ENCODE results near the gene CFAP100.

CFAP100 gene

DNA sequence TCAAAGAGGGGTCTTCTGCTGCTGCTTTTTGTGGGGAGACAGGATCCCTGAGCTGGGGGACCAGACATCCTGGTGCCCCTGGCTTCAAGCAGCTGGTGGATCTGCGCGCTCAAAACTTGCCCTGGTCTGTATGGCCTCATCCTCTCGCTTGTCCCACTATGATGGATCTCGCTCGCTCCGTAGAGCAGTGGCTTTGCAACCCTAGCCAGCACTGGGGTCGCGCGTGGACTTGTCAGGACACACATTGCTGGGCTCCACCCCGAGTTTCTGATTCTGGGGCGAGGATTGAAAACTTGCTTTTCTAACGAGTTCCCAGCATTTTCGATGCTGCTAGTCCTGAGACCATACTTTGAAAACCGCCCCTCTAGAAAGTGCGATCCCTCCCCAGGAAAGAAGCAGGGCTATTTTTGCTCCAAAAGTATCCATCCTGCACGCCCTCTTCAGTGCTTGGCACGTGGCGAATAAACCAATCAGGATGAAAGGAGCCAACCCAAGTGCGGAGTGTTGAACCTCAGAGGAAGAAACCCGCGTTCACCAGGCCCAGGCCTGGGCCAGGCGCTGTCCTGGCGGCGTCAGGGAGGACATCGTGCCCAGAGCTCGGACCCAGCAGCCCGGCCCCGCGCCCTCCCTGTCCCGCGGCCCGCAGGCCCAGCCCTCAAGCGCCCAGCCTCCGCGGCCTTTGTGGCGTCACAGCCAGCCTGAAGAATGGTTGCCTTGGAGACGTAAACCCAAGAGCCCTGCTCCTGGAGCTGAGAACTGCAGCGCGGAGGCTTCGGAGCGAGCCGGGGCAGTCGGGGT is at the start of gene CFAP100:
CFAP100 (plus strand) TSS at position 731 of the 798 bp plus-strand sequence. CDS start 1,092 bp downstream, outside the sequence.
- no peak for DNase-seq

DNA sequence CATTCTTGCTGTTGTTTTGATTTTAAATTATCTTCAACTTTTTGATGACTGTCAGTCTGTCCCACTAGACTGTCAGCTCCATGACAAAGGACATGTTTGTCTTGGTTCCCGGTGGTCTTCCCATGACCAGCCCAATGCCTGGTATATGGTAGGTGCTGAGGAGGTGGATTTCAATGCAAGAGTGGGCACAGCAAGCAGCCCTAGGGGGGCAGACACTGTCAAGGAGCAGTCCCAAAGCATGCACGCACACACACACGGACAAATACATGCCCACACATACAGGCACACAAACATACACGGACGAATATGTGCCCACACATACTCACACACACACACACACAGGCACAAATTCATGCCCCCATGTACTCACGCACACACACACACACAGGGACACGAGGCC is 49.5 kb upstream of the CFAP100 start:
- no peak for DNase-seq

DNA sequence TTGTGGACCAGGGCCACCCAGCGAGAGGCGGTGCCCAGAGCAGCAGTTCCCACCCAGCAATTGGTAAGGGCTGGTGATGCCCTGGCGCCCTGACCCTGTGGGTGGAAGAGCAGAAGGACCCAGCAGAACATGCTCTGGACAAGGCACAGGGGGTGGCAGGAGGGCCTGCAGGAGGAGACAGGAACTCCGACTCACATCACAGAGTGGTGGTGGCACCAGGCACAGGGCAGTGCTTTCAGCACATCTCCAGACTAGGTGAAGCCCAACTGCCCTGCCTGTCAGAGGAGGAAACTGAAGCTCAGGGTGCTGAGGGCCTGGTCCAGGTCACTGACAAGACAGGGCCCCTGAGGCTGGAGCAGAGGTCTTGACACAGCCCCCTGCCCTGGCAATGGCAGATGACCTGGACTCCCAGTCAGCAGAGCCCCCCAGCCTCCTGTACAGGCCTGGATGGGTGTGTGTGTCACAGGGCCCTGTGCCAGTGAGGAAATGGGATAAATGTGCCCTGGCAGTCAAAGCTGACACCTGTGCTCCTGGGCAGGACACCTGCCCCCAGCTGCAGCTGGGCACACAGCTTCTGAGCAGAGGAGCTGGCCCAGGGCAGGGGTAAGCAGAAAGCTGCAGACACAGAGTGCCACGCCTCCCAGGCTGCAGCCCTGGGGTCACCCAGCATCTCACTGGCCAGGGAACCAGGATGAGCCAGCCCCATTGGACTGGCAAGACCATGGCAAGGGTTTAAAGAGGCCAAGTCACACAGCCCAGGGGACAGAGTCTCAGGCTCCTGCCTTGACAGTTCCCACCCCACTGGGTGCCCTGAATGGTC is 48.9 kb upstream of the CFAP100 start:
- no peak for DNase-seq

DNA sequence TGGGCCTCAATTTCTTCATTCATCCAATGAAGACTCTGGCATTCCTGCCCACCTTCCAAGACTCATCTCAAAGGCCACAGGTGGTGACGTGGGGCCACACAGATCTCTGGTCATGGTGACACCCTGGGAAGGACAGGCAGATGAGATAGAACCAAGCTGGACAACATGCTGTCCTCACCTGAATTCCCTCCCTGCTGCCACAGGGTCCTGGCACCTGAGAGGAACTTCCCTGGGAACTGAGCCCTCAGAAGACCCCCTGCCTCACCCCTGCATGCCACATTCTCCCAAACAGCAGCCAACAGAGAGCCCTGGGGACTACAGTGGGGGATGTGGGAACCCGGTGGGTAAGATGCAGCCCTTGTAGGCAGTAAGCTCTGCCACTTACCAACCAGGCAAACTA is 48.2 kb upstream of the CFAP100 start:
- no peak for DNase-seq

DNA sequence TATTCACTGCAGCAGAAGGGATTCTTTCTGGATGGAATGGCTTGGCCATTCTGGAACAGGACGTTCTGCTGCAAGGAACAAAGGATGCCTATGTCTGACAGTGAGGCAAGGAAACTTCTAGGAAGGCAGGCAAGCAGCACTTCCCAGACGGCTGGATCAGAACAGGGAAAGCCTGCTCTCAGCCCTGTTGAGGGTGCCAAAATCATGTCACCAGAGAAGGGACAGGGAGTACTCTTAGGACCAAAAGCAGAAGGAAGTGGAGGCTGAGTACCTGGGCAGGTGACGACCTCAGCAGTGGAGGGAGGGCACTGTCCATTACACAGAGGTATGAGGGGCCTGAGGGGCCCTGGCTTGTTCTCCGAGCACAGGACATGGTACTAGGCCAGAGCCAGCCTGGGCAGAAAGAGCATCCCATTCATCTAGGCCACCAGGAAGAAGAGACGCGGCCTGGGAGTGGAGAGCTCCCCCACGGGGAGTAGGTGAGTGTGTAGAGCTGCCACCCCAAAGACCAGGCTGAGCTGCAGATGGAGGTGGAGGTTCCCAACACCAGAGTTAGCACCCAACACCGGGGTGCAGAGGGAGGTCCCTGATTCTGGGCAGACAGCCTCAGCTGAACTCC is 47.1 kb upstream of the CFAP100 start:
- no peak for DNase-seq

DNA sequence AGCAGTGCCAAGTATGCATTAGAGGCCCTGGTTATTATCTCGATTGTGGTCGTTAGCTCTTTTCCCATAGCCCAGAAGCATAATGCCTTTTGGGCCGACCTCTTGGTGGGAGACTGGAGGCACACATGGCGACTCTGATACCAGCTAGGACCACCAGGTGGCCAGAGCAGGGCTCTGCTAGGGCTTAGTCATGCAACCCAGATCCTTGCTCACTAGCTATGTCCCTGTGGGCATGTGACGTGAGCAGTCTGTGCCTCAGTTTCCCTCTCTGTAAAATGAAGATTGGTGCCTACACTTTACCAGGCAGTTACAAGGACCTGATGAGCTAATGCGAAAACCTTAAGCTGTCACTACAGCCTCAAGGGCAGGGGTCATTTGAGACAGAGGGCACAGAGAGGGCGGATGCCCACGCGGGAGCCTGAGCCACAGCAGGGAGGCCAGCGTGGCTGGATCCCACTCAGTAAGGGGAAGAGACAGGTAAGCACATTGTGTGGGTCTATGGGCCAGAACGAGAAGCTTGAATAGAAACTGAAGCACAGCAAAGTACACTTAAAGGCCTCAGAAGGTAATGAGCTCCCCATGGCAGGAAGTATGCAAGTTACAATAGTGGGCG is 46.3 kb upstream of the CFAP100 start:
- peak; percentile 18 for DNase-seq

DNA sequence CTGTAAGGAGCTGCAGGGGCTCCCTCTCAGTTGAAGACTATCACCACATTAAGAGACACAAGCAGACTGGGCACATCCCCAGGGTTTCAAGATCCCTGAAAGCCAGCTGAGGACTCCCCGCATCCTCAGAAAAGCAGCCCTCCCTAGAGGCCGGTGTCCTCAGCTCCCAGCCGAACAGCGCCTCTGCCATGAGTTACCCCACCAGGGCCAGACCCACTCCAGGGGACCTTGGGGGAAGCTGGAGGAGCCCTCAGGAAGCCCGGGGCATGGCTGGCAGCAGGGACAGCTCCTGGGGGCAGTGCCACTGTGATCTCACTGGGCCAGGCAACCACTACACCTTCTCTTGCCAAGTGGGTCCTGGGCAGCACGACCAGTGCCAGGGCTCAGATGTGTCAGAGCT is 45.6 kb upstream of the CFAP100 start:
- DNase-seq, result no peak

DNA sequence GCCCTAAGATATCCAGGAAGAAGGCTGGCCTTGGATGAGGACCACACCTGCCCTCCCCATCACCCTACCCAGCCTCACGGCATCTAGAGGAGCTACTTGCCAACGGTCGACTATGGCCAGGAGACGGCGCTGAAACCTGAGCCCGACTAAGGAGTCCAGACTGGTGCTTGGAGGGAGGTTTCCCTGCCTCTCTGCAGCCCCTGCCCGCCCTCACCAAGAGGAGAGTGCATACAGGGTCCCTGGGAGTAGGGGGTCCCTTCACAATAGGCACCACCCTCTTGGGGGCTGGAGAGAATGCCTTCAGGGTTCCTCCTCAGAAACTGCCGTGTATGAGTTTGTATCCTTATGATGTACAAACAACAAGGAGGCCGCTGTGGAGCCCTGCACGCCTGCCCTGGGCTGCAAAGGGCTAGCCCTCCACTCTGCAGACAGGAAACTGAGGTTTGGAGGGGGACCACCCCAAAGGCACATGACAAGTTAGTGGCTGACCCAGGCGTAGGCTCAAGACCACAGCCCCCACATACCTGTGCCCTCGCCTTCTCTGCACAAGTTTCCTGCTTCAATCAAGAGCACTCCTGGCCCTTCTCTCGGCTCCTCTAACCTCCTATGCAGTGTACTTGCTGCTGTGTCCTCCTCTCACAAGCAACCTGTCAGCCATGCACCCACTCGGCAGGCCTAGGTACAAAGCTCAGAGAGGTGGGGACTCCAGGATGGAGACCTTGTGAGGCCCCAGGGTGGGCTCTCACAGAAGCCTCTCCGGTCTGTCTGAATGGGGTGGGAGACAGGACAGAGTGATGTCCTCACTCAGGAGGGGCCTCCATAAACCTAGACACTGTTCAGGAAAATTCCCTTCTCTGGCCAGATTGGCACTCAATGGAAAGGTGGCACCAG is 44.9 kb upstream of the CFAP100 start:
- DNase-seq, result no peak

DNA sequence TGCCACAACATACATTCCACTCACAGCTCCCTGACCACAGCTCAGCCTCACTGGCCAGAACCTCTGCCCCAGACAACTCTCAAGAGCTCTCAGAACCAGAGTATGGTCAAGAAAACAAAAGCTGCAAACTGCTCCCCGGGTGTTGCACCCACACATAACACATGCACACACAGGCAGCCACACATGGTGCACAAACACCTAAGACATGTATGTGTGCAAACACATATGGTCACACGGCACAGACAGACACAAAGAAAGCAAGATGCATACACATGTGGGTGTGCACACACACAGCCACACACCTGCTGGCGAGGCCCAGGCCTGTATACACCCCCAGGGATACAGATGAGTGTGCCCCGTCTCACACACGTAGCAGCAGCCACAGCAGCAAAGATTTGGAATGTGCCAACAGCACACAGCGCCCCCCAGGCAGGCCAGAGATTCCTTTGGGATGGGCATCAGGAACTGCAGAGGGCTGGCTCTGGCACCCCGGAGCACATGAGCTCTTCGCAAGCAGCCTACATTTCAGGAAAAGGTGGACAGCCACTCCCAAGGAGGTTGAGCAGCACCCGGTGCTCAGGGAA is 44.1 kb upstream of the CFAP100 start:
- DNase-seq, result no peak

DNA sequence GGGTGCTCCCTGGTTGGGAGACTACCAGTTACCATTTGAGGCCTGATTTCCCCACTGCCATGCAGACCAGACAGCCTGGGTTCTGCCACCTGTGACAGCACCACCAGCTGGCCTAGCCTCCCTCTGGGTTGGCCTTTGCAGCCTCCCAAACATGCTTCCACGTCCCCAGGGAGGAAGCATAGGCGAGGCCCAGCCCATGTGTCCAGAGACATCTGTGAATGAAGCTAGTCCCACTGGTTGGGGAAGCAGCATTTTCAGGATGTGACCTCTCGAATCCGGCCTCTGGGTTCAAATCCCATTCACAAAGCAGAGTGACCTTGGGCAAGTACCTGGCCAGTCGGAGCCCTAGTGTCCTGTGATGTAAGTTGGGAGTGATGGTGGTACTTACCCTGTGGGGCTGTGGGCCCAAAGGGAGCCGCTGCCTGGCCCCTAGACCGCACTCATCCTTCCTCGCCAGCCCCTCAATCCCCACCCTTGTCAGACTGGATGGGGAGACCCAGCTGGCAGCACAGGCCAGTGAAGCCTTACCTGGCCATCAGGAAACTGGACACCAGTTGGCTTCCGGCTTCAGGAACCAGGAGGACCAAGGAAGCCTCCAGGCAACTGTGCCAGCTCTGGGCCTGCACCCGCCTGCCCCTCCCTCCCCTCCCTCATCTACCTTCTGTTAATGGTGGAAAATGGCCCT is 43.5 kb upstream of the CFAP100 start:
- no peak for DNase-seq

DNA sequence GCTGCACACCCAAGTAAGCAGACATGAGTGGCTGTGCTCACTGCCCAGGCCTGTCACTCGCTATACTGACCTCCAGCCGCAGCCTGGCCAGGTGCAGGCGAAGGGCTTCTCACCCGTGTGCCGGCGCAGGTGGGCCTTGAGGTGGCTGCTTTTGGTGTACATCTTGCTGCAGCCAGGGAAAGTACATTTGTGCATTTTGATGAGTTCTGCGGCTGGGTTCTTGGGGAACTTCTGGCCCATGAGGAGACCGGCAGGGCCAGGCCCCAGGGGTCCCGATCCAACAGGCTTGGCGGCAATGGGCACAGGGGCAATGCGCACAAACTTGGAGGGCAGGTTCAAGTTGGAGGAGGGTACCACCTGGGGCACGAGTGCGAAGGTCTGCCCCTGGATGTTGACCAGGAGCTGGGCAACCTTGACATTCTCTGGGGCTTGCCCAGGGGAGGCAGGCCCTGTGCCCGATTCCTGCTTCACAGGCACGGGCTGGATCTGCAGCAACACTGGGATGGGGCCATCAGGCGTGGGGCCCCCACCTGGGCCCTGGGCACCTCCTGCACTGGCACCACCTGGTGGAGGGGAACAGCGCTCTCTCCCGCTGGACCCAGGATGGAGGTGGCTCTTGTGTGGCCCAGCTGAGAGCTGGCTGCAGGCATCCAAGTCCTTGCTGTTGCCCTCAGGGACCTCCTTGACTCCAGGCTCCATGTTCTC is 42.8 kb upstream of the CFAP100 start:
- DNase-seq, result no peak

DNA sequence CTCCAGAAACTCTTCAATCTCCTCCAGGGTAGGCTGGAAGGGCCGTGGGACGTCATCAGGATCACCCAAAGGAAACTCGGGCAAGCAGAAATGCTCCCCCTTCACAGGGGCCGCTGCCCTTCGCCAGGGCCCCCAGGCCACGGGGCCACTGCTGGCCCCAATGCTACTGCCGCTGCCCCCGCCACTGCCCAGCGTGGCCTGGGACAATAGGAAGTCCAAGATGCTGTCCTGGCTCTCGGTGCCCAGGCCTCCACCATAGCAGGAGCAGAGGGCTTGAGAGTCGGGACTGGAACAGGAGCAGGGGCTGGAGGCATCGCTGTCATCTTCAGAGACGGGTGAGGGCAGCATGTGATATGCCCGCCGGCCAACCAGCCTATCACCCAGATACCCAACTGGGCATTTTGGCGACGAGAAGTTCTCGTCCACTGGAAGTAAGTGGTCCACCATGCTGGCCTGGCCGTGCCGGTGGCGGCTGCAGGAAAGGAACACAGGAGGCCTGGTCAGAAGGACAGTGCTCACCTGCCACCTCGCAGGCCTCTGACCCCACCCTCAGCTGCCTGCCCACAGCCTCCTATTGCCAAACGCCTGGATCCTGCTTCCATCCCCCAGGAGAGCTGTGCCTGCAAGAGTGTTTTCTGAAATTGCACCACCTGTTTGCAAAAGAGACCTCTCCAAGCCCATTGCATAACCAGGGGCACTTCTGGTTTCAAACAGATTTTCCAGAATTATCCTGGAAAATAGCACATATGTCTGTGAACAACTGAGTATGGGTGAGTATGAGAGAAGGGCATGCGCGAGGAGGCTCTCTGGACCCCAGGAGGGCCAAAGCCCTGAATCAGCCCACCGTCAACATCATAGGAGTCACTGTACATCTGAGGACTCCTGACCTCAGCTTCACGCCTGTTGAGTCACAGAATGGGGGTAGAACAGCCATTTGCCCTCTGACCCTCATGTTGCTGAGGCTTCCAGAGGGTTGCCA is 41.9 kb upstream of the CFAP100 start:
- no peak for DNase-seq

DNA sequence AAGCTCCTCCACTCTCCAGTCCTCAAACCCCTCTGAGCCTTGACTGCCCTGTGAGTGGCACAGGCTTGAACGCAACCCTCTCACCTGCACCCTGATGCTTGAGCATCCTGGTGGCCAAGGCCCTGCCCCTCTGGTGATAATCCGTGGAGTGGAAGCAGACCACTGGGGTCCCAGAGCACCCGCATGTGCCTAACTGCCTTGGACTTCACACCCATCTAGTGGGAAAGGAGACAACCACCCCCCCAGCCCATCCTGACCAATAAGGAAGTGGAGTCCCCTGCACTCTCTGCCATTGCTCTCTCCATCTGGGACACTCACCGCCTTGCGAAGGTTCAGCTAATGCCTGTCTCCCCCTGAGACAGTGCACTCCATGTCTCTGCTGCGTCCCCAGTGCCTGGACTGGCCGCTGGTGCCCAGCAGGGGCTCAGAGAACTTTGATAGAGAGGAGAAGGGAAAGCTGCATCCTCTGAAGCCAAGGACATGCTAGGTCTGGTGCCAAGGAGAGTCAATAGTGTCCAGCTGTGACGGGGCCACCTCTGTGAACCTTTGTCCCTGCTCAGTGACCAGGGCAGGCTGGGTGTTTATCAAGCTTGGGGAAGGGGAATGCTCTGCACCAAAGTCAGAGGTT is 40.9 kb upstream of the CFAP100 start:
- DNase-seq, result no peak

DNA sequence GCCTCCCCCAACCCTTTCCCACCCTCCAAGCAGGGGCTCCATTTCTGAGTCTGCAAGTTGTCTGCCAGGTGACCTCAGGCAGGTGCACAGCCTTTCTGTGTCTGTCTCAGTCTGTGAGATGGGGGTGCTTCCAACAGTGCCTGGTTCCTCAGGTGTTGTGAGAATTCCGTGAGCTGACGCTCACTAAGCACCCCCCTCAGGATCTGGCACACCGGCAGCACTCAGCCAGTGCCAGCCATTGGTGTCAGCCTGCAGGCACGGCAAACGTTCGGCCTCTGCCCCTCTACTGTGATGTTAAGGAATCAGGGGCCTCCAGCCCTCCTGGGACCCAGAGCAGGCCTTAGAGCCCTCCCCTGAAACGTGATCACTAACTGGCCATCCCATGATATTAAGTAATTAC is 39.9 kb upstream of the CFAP100 start:
- DNase-seq, result no peak

DNA sequence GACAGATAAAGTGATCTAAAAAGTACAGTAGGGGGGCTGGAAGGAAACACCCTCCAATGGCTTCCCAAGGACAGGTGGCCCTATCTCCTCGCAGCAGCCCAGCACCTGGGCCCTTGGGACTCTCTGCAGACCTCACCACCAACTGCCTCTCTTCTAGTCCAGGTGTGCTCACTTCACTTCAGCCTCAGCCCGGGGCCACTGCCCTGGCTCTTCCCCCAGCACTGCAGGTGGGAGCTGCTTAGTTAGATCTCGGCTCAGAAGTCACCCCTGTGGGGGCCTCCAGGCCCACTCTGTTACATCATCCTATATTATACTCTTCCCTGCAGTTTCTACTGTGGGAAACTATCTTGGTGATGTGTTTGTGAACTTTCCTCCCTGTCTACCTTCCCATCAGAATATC is 39.5 kb upstream of the CFAP100 start:
- DNase-seq, result no peak

DNA sequence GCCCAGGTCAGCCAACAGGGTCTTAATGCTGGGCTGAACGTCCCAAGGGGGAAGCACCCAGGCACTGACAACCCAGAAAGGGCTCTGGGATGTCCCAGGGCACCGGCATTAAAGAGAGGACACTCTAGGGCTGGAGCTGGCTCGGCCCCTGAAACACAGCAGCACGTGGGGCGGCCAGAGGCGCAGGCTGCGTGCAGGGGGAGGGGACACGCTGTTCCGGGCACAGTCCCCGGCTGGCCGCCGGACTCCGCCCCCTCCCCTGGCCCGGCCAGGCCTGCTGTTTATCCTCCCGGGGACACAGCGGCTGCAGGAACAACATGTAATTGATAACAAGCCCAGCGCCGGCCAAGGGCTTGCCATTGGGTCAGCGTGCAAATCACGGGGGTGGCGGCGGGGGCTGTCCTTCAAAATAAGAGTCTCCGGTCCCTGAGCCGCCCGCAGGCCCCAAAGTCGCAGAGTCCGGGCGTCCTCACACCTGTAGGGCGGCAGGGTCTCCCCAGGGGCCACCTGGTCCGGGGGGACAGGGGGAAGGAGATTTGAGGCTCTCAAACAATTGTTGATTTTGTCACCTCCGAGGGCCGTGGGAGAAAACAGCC is 38.8 kb upstream of the CFAP100 start:
- peak; percentile 90 for DNase-seq

DNA sequence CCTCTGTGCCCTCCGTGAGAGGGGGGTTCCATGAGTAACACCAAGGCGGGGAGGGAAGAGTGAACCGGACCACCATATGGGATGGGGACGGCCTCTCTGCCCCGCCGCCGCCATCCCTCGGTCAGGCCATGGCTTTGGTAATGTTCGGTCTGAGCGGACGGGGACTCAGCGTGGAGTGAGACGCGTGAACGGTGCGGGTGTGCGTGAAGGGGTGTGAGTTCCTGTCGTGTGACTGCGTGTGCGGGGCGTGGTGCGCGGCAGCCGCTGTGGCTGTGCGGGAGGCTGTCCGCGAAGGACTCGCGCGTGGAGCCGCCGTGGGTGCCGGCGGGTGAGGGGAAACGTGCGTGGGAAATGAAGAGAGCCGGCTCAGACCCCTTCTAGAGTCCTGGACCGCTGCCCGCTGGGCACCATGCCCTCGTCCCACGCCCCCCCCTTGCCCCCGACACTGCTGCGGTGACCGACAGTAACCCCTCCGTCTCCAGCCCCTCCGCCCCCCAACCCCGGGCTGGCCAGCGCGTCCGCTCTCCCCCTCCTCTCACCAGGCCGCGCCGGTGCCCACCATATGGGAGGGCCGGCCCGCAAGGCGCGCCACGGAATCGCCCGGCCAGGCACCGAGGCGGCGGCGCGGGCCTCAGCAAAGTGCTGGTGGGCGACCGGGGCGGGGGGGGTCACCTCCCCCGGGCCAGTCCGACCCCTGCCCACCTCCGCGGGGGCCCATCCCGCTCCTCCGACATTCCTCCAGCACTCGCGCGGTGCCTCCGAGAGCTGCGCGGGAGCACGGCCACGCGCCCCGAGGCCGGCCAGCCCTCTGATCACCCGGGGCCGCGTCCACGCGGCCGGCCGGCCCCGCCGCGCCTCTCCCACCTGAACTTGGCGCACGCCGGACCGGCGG is 38.1 kb upstream of the CFAP100 start:
- DNase-seq, result peak; percentile 32
